CD14-positive monocyte (primary cell): ENCODE data around the gene ARF5. TPM values are rescaled to one million over a fixed set of nuclear protein-coding genes. Genes with fewer than 3 reads are reported as not detected.

Experiments used
- DNase-seq, 3 donors: peaks; one replicate each; pipeline ENCODE4 v3.0.0-alpha.2; 2011 to 2022
- H2AFZ ChIP-seq: 2 replicates; pipeline ENCODE4 v1.6.0; 2012; ENCODE audit warnings: mild to moderate bottlenecking, low read depth, low read length, inconsistent platforms; ENCODE audit not compliant: insufficient read depth, poor library complexity, severe bottlenecking
- H3K27ac ChIP-seq, 2 donors: 1 replicate in 1 of 2; 2 replicates in 1 of 2; pipeline ENCODE4 v1.5.1; 2012 to 2013; ENCODE audit warnings: low read length in 2 of 2, control low read depth in 1 of 2, inconsistent platforms in 1 of 2, low read depth in 1 of 2, mild to moderate bottlenecking in 1 of 2
- H3K27me3 ChIP-seq, 2 donors: one replicate each; pipeline versions ENCODE4 v1.6.0 to v1.6.1; 2011 to 2013; ENCODE audit warnings: low read length in 2 of 2; ENCODE audit not compliant: control insufficient read depth in 2 of 2, insufficient read depth in 2 of 2
- H3K36me3 ChIP-seq, 2 donors: replicated peaks in 1 of 2; 1 replicate in 1 of 2; 2 replicates in 1 of 2; pipeline versions ENCODE4 v1.5.1 to v1.6.1; 2012 to 2013; ENCODE audit warnings: low read length in 2 of 2, control low read depth in 1 of 2, inconsistent platforms in 1 of 2, mild to moderate bottlenecking in 1 of 2; ENCODE audit not compliant: insufficient read depth in 2 of 2, control insufficient read depth in 1 of 2
- H3K4me1 ChIP-seq, 2 donors: 1 replicate in 1 of 2; 2 replicates in 1 of 2; pipeline versions ENCODE4 v1.5.1 to v1.6.1; 2012 to 2013; ENCODE audit warnings: low read length in 2 of 2, control low read depth in 1 of 2, inconsistent platforms in 1 of 2, mild to moderate bottlenecking in 1 of 2, moderate library complexity in 1 of 2; ENCODE audit not compliant: insufficient read depth in 2 of 2, control insufficient read depth in 1 of 2
- H3K4me2 ChIP-seq: replicated peaks from 2 replicates; pipeline ENCODE3; 2012; ENCODE audit warnings: low read length, moderate library complexity, mild to moderate bottlenecking; ENCODE audit not compliant: poor library complexity, severe bottlenecking; ENCODE audit errors: extremely low read depth
- H3K4me3 ChIP-seq, 3 experiments: fragments of 200-600 bp in 1 of 3; sonication (generic) in 1 of 3; replicated peaks in 1 of 3; 1 replicate in 2 of 3; 2 replicates in 1 of 3; pipeline ENCODE4 v1.5.1; 2011 to 2013; ENCODE audit warnings: low read length in 3 of 3, mild to moderate bottlenecking in 3 of 3, control low read depth in 2 of 3, low read depth in 2 of 3, inconsistent platforms in 1 of 3, moderate library complexity in 1 of 3
- H3K79me2 ChIP-seq: 2 replicates; pipeline ENCODE4 v1.6.0; 2012; ENCODE audit warnings: mild to moderate bottlenecking, control low read depth, inconsistent platforms, low read length, moderate library complexity; ENCODE audit not compliant: insufficient read depth
- H3K9ac ChIP-seq: 2 replicates; pipeline ENCODE4 v1.6.0; 2017; ENCODE audit warnings: low read length, mild to moderate bottlenecking; ENCODE audit not compliant: insufficient read depth, poor library complexity, severe bottlenecking
- H3K9me3 ChIP-seq, 2 donors: replicated peaks in 1 of 2; 1 replicate in 1 of 2; 2 replicates in 1 of 2; pipeline versions ENCODE4 v1.5.1 to v1.6.1; 2012 to 2013; ENCODE audit warnings: low read length in 2 of 2, control low read depth in 1 of 2; ENCODE audit not compliant: control insufficient read depth in 1 of 2, insufficient read depth in 1 of 2
- H4K20me1 ChIP-seq: 2 replicates; pipeline ENCODE4 v1.6.0; 2012; ENCODE audit warnings: mild to moderate bottlenecking, low read length, control low read depth, moderate library complexity; ENCODE audit not compliant: insufficient read depth
- H3K27ac Mint-ChIP-seq, 7 donors: one replicate each; pipeline ENCODE4 v1.8.0; 2020; ENCODE audit warnings: mild to moderate bottlenecking in 7 of 7, mixed read lengths in 7 of 7, moderate library complexity in 6 of 7, inconsistent platforms in 2 of 7
- H3K27me3 Mint-ChIP-seq, 3 donors: one replicate each; pipeline ENCODE4 v1.8.0; 2021 to 2022; ENCODE audit warnings: low read depth in 3 of 3, mild to moderate bottlenecking in 3 of 3, mixed read lengths in 3 of 3, moderate library complexity in 3 of 3, inconsistent platforms in 1 of 3
- H3K36me3 Mint-ChIP-seq, 2 donors: one replicate each; pipeline ENCODE4 v1.8.0; 2020; ENCODE audit warnings: mixed read lengths in 2 of 2, inconsistent platforms in 1 of 2, mild to moderate bottlenecking in 1 of 2
- H3K4me1 Mint-ChIP-seq: one replicate; pipeline ENCODE4 v1.8.0; 2020; ENCODE audit warnings: mild to moderate bottlenecking, mixed read lengths
- H3K4me3 Mint-ChIP-seq, 2 donors: one replicate each; pipeline ENCODE4 v1.8.0; 2020; ENCODE audit warnings: mild to moderate bottlenecking in 2 of 2, mixed read lengths in 2 of 2, moderate library complexity in 1 of 2
- H3K9me3 Mint-ChIP-seq, 7 donors: one replicate each; pipeline ENCODE4 v1.8.0; 2020 to 2022; ENCODE audit warnings: mixed read lengths in 7 of 7, mild to moderate bottlenecking in 6 of 7, moderate library complexity in 6 of 7, inconsistent platforms in 2 of 7
- CTCF ChIP-seq: fragments of 200-600 bp; IDR thresholded peaks from one replicate; pipeline ENCODE4 v1.8.0; 2022; ENCODE audit warnings: antibody characterized with exemption, mild to moderate bottlenecking
- WGBS: methylation state at CpG from one replicate; pipeline ENCODE4 v1.1.5; 2013; ENCODE audit warnings: missing lambda C conversion rate; ENCODE audit not compliant: insufficient coverage; 5-methylcytosine and 5-hydroxymethylcytosine counted together
- intact Hi-C, 2 donors: fragments of 100-400 bp; cut with micrococcal nuclease; formaldehyde crosslinking; loops; one replicate each; pipeline versions ENCODE4 v1.15.0 to v1.15.1; 2023
- polyA plus RNA-seq, 3 donors: library from polyadenylated mRNA; depleted of rRNA in 1 of 3; unstranded in 2 of 3; stranded (reverse) in 1 of 3; fragments of 300-500 nt in 2 of 3; fragments of >200 nt in 1 of 3; fragmentation: Illumina TruSeq in 2 of 3; gene quantifications; 1 replicate in 2 of 3; 2 replicates in 1 of 3; pipeline ENCODE4 v1.2.3, GENCODE V29; 2012 to 2021

Gene ARF5
- polyA plus RNA-seq, 3 donors = 278 to 408 (median 313) TPM

DNA sequence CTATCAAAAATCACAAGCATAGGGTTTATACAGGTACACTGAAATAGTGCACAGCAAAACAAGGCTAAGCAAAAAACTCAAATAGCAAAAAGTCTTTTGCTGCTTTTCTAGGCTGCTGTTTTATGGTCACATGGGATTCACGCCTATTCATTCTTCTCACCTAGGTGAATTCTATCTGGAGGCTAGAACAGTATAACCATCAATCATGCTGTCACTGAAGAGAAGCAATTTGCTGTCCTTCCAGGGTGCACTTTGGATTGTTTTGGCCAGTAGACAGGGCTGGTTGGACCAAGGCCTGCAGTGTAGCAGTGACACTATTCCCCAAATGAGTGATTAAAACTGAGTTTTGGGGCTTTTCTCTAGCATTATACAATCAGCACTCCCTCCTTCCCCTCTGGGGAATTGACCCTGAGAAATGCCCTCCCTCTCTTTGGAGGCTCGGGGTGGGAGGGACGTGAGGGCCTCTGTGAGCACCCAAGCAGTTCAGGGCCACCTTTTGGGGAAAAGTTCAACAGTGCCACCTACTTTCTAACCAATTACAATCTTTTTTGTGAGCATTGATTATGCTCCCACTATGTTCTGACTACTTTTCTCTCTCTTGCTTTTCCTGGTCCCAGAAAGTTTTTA, 47.6 kb downstream of the ARF5 start:
- Histone ChIP-seq H3K4me1 (peaks cover 7 to 8% of the 10 kb centered on the region in 2 donors), H3K4me3 (no peak overlapping the region), H4K20me1 (no peaks in the 10 kb centered on the region), H3K27me3 (no peaks in the 10 kb centered on the region), H3K27ac (no peak overlapping the region), H3K9me3 (no peaks in the 10 kb centered on the region), H3K4me2 (no peak overlapping the region), H2AFZ (no peak overlapping the region), H3K36me3 (no peaks in the 10 kb centered on the region), H3K79me2 (no peaks in the 10 kb centered on the region), H3K9ac (no peak overlapping the region)
- no peak for TF ChIP-seq CTCF
- Mint-ChIP-seq H3K4me1 (peaks cover 10% of the 10 kb centered on the region), H3K27ac (peak overlapping the region in 1 of 7 donors; percentile 25), H3K36me3 (no peaks in the 10 kb centered on the region), H3K27me3 (peaks cover 2% of the 10 kb centered on the region in 3 donors), H3K4me3 (no peak overlapping the region), H3K9me3 (peaks cover 0 to 2% (median 0%) of the 10 kb centered on the region in 7 donors)
- DNase-seq = no peak
- WGBS = 100% methylated on average over 1 of the region's 3 CpGs
- intact Hi-C loops = no loop called here

GRCh38 chr7:127638197-127638596, 50.0 kb downstream of the ARF5 start:
- intact Hi-C loops = no loop called here
- Histone ChIP-seq H3K27ac (no peak overlapping the region), H3K4me2 (no peak overlapping the region), H3K4me1 (peaks cover 7 to 8% of the 10 kb centered on the region in 2 donors), H3K36me3 (no peaks in the 10 kb centered on the region), H3K27me3 (no peaks in the 10 kb centered on the region), H3K4me3 (no peak overlapping the region), H3K79me2 (no peaks in the 10 kb centered on the region), H3K9ac (no peak overlapping the region), H2AFZ (no peak overlapping the region), H3K9me3 (no peaks in the 10 kb centered on the region), H4K20me1 (no peaks in the 10 kb centered on the region)
- Mint-ChIP-seq H3K4me3 (no peak overlapping the region), H3K27ac (no peak overlapping the region), H3K36me3 (no peaks in the 10 kb centered on the region), H3K27me3 (peaks cover 2 to 4% (median 4%) of the 10 kb centered on the region in 3 donors), H3K4me1 (peaks cover 10% of the 10 kb centered on the region), H3K9me3 (peaks cover 0 to 2% (median 0%) of the 10 kb centered on the region in 7 donors)
- no peak for TF ChIP-seq CTCF
- no peak for DNase-seq

Other genes starting within 250 kb of the ARF5 start
- 10 to 100 TPM; 11.8 to 19.6 (median 16.2) TPM for gene ZNF800, start 195.7 kb upstream of the ARF5 start, polyA plus RNA-seq
- gene GCC1, start 2.8 kb upstream of the ARF5 start, polyA plus RNA-seq = 1 to 10 TPM; 5.9 to 9.2 (median 6.4) TPM
- gene FSCN3, start 5.3 kb downstream of the ARF5 start, polyA plus RNA-seq = 1 to 10 TPM in 1 of 3 donors, under 1 TPM in 1, not detected in 1; 0.34 to 3.2 TPM
- not detected for gene PAX4, start 29.7 kb downstream of the ARF5 start, polyA plus RNA-seq
- gene SND1, start 63.8 kb downstream of the ARF5 start, polyA plus RNA-seq = 10 to 100 TPM; 46.5 to 97.3 (median 79.8) TPM